Measurements from ENCODE around the gene CISD3. TPM values are rescaled to one million over a fixed set of nuclear protein-coding genes. Genes with fewer than 3 reads are reported as not detected.

The CISD3 gene
- total and polyA plus RNA-seq, 2 of the 8 experiments (the other 6 are each of a cell fraction or from before 2014, with no cell fraction given): 9.4 to 11.1 TPM

DNA sequence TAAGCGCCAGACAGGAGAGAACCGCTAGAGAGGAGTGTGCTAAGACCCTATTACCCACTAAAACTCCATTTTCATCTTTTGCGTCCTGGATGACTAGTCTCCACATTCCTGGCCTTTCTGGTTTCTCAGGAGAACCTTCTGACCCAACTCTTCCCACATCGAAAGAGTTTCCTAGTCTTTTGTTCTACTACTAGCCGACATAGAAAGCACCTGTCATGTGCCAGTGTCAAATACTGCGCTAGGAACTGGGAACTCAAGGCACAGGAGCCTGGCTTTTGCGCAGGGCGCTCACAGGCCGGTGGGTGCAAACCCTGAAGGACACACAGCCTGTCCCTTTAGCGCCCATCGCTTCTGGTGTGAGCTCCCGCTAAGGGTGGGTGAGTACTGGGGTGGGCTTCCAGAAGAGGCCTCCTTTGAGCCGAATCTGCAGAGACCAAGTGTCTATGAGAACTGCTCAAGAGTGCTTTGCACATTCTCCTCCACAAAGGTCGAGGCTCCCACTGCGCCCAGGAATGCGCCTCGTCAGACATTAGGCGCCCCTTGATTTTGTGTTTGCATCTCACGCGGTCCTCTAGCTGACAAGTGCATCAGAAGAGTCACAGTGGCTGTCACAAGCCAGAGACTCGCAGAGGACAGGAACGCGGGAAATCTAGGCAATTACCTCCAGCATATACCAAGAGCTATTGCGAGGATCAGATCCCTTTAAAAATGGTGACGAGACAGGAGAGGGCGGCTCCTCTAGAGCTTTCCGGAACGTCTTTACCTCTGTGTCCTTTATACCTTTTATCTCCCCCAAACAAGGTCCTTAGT, 20.4 kb downstream of the CISD3 start:
- ChIA-PET POLR2A (ENCODE audit: partially characterized antibody) (interaction anchor here (0.7 to 3.6 kb wide), 10 partner anchors 14 to 449 kb away, joined by 3 to 22 read pairs (median 4); partner anchors contain the start of genes CISD3, CWC25, RPL19 and RPL23), CTCF (ENCODE audit: partially characterized antibody) (interaction anchor here (0.8 to 1.6 kb wide), 3 partner anchors 16 to 70 kb away, joined by 3 to 8 read pairs (median 4); no protein-coding TSS in a partner anchor)
- Histone ChIP-seq H2BK120ac (replicated peaks; ENCODE audit: low read depth, low read length) (no peak overlapping the region), H2BK5ac (ENCODE audit: low read depth, low read length) (no peak overlapping the region), H3K4me3 (ENCODE audit: extremely low read depth in 1 of 4, insufficient read depth in 2 of 4, low read depth in 3 of 4, low read length in 4 of 4) (peak overlapping the region; percentile 66 to 87 (median 84)), H2AK5ac (ENCODE audit: low read depth, low read length) (no peak overlapping the region), H4K5ac (ENCODE audit: insufficient read length, low read depth, low read length) (no peak overlapping the region), H4K20me1 (replicated peaks in 1 of 2; ENCODE audit: control insufficient read depth in 1 of 2, insufficient read depth in 2 of 2, low read length in 2 of 2) (peaks cover 11 to 17% of the 10 kb centered on the region in 2 experiments), H3K18ac (ENCODE audit: extremely low read depth, low read length) (no peak overlapping the region; the same call in 1 of the 2 replicates), H3K9me3 (ENCODE audit: insufficient read depth in 2 of 2, low read depth in 1 of 2, low read length in 1 of 2) (no peaks in the 10 kb centered on the region), H3K56ac (replicated peaks; ENCODE audit: insufficient read length, low read depth, low read length) (no peak overlapping the region), H4K91ac (replicated peaks; ENCODE audit: insufficient read length, low read length) (no peak overlapping the region), H3K79me2 (ENCODE audit: control insufficient read depth in 1 of 2, insufficient read depth in 2 of 2, low read length in 2 of 2) (peaks cover 16 to 34% of the 10 kb centered on the region in 2 experiments), H3K36me3 (ENCODE audit: control insufficient read depth in 2 of 4, insufficient read depth in 4 of 4, low read length in 3 of 4) (peaks cover 0 to 3% (median 1%) of the 10 kb centered on the region in 4 experiments; a peak in 3 of 8 replicates), H3K4me2 (ENCODE audit: insufficient read depth in 1 of 2, low read depth in 2 of 2, low read length in 2 of 2) (peak overlapping the region; percentile 89 to 91), H2BK20ac (ENCODE audit: low read length) (no peak overlapping the region), H3K27ac (ENCODE audit: low read depth, low read length) (no peak overlapping the region), H3K23ac (ENCODE audit: insufficient read length) (no peak overlapping the region), H4K8ac (ENCODE audit: extremely low read depth, insufficient read depth, low read length) (no peak overlapping the region), H2BK12ac (ENCODE audit: low read depth, low read length) (0 out of 2 replicates have a peak overlapping the region, but pooled peaks have one; percentile 46), H3K27me3 (replicated peaks in 1 of 4; ENCODE audit: control insufficient read depth in 3 of 4, extremely low read depth in 1 of 4, insufficient read depth in 3 of 4, low read length in 3 of 4) (peaks cover 0 to 11% (median 5%) of the 10 kb centered on the region in 4 experiments; a peak in 5 of 7 replicates), H3K79me1 (ENCODE audit: low read depth, low read length) (peaks cover 5% of the 10 kb centered on the region), H3K4me1 (replicated peaks in 1 of 4; ENCODE audit: control insufficient read depth in 3 of 4, insufficient read depth in 4 of 4, low read length in 3 of 4) (peaks cover 7 to 19% (median 13%) of the 10 kb centered on the region in 4 experiments), H3K23me2 (ENCODE audit: low read depth, low read length) (peaks cover 48% of the 10 kb centered on the region), H3K4ac (replicated peaks; ENCODE audit: insufficient read length, low read depth, low read length) (peak overlapping the region; percentile 49), H2AFZ (ENCODE audit: low read length) (no peak overlapping the region), H2BK15ac (ENCODE audit: low read length) (no peak overlapping the region), H3K9ac (replicated peaks in 1 of 4; ENCODE audit: extremely low read depth in 1 of 4, low read depth in 3 of 4, low read length in 3 of 4) (peak overlapping the region in 1 of 4 experiments; percentile 43; a peak in 3 of 7 replicates), H3K14ac (ENCODE audit: insufficient read length) (no peak overlapping the region)
- no peak for FAIRE-seq
- DNase-seq (ENCODE audit: low read depth in 1 of 2, low spot score in 2 of 2): peak in 1 of 2 experiments; percentile 73
- 3% methylated on average over 28 of the region's 28 CpGs; no CpG with 5 or more reads in 1 of the 2 experiments for WGBS, 2 experiments (ENCODE audit: extremely low coverage in 1 of 2, insufficient coverage in 1 of 2, insufficient read length in 1 of 2, insufficient replicate concordance in 2 of 2, low coverage in 1 of 2, low lambda C conversion rate in 2 of 2, missing lambda C conversion rate in 1 of 2)
- TF ChIP-seq GABPA (IDR thresholded peaks at IDR 0.05; ENCODE audit: borderline replicate concordance, insufficient read depth, low read length) (no peak), KDM5A (IDR thresholded peaks at IDR 0.05; ENCODE audit: low read length) (no peak), RBBP5 (IDR thresholded peaks at IDR 0.05; ENCODE audit: borderline replicate concordance, low read depth, low read length) (no peak), SIX5 (IDR thresholded peaks at IDR 0.05; ENCODE audit: low read depth, low read length) (no peak), CTCF (IDR thresholded peaks at IDR 0.05; ENCODE audit: control extremely low read depth in 1 of 3, insufficient read depth in 1 of 3, low read depth in 1 of 3, low read length in 3 of 3) (no peak), PHF8 (conservative IDR thresholded peaks at IDR 0.05; ENCODE audit: low read depth, low read length) (no peak), TBP (IDR thresholded peaks at IDR 0.05; ENCODE audit: low read depth, low read length) (no peak), CREB1 (IDR thresholded peaks at IDR 0.05) (peak; percentile 65; the same call in 1 of the 2 replicates), GTF2F1 (IDR thresholded peaks at IDR 0.05; ENCODE audit: borderline replicate concordance, low read depth, low read length) (no peak)

All from H1 (cell line).